ENCODE data around the gene GPRC5C.
A peak's percentile ranks its signal among the peaks of the same experiment; 100 is the strongest.

Gene GPRC5C, protein sequence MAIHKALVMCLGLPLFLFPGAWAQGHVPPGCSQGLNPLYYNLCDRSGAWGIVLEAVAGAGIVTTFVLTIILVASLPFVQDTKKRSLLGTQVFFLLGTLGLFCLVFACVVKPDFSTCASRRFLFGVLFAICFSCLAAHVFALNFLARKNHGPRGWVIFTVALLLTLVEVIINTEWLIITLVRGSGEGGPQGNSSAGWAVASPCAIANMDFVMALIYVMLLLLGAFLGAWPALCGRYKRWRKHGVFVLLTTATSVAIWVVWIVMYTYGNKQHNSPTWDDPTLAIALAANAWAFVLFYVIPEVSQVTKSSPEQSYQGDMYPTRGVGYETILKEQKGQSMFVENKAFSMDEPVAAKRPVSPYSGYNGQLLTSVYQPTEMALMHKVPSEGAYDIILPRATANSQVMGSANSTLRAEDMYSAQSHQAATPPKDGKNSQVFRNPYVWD

GRCh38 chr17:74431568-74432423, at the start of gene GPRC5C:
Gene GPRC5C, plus strand, starts transcription at chr17:74432088. Its CDS starts 7,689 bp downstream, at chr17:74439777.
- DNase-seq (ENCODE audit: low read depth in 2 of 3, low spot score in 2 of 3) = peak in 1 of 3 experiments; percentile 34

GRCh38 chr17:74383141-74383540, 48.7 kb upstream of the GPRC5C start:
- no peak for DNase-seq (ENCODE audit: low read depth in 2 of 3, low spot score in 2 of 3)

DNA sequence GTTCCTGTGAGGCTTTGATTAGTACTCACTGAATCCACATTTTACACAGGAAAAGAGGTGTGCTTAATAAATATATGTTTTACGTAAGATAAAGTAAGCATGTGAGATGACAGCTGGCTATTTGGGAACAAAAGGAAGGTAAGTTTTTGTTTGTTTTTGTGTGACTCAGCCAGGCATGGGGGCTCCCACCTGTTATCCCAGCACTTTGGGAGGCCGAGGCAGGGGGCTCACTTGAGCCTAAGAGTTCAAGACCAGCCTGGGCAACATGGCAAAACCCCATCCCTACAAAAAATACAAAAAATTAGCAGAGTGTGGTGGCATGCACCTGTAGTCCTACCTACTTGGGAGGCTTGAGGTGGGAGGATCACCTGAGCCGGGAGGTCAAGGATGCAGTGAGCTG, 46.7 kb upstream of the GPRC5C start:
- DNase-seq (ENCODE audit: low read depth in 2 of 3, low spot score in 2 of 3) = no peak

DNA sequence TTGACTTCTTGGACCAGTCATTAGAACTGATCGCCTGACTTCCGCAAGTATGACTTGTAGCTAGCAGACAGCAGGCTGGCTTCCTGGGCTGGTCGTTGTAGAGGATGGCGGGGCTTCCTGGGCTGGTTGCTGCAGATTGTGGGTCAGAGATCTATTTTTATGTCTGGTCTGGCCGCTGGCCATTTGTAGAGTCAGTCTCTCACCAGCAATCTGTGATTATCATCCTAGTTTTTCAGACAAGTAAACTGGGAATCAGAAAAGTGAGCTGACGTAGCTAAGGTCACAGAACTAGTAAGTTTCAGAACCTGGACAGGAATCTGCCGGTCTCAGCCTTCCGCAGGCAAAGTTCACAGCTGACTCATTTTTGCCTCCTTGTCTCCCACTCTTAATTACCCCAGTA, 45.5 kb upstream of the GPRC5C start:
- DNase-seq (ENCODE audit: low read depth in 2 of 3, low spot score in 2 of 3) = no peak

GRCh38 chr17:74387365-74388218, 44.3 kb upstream of the GPRC5C start:
- DNase-seq (ENCODE audit: low read depth in 2 of 3, low spot score in 2 of 3) = no peak

- DNase-seq (ENCODE audit: low read depth in 2 of 3, low spot score in 2 of 3) = no peak
Observed at GRCh38 chr17:74389084-74389753, 42.7 kb upstream of the GPRC5C start.

DNA sequence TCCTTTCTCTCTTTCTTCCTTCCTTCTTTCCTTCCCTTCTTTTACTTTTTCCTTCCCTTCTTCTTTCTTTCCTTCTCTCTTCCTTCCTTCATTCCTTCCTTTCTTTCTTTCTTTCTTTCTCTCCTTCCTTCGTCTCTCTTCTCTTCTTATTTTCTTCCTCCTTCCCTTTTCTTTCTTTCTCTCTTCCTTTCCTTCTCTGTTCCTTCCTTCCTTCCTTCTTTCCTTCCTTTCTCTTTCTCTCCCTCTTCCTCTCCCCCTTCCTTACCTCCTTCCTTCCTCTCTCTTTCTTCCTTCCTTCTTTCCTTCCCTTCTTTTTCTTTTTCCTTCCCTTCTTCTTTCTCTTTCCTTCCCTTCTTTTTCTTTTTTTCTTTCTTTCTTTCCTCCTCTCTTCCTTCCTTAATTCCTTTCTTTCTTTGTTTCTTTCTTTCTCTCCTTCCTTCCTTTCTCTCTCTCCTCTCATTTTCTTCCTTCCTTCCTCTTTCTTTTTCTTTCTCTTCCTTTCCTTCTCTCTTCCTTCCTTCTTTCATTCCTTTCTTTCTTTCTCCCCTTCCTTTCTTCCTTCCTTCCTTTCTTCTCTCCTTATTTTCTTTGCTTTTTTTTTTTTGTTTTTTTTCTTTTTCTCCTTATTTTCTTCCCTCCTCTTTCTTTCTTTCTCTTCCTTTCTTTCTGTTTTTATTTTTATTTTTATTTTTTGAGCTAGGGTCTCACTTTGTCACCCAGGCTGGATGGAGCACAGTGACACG, 41.8 kb upstream of the GPRC5C start:
- no peak for DNase-seq (ENCODE audit: low read depth in 2 of 3, low spot score in 2 of 3)

GRCh38 chr17:74390680-74391653, 40.9 kb upstream of the GPRC5C start:
- no peak for DNase-seq (ENCODE audit: low read depth in 2 of 3, low spot score in 2 of 3)

DNA sequence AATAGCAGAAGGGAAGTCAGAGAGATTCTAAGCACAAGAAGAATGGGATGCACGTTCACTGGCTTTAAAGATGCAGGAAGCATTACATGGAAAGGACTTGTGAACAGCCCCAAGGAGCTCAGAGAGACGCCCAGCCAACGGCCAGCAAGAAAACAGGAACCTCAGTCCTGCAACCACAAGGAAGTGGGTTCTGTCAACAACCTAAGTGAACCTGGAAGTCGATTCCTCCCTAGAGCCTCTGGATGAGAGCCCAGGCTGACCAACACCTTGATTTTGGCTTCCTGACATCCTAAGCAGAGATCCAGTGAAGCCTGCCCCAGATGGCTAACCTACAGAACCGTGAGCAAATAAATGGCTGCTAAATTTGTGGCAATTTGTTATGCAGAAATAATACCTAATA, 40.1 kb upstream of the GPRC5C start:
- no peak for DNase-seq (ENCODE audit: low read depth in 2 of 3, low spot score in 2 of 3)

- no peak for DNase-seq (ENCODE audit: low read depth in 2 of 3, low spot score in 2 of 3)
Observed at GRCh38 chr17:74392848-74393247, 39.0 kb upstream of the GPRC5C start.

GRCh38 chr17:74393346-74393942, 38.4 kb upstream of the GPRC5C start:
- no peak for DNase-seq (ENCODE audit: low read depth in 2 of 3, low spot score in 2 of 3)

- DNase-seq (ENCODE audit: low read depth in 2 of 3, low spot score in 2 of 3) = no peak
Observed at GRCh38 chr17:74394275-74394950, 37.5 kb upstream of the GPRC5C start.

DNA sequence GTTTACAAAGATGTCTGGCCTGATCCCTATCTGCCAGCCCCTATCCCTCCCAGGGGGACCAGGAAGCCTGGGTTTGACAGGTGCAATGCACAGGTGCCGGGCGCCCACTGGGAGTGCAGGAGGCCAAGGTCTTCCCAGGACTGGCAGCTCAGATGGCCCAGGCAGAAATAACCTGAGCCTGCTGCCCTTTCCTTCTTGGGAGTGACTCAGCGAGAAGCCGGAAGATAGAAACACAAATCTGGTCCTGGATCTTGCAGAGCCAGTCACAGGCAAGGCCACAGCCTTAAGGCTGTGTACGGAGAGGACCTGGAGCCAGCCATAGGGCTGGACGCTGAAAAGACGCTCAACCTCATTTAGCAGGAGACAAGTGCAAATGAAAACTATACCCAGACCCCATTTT, 36.9 kb upstream of the GPRC5C start:
- no peak for DNase-seq (ENCODE audit: low read depth in 2 of 3, low spot score in 2 of 3)

- DNase-seq (ENCODE audit: low read depth in 2 of 3, low spot score in 2 of 3) = no peak
Observed at GRCh38 chr17:74396567-74396966, 35.3 kb upstream of the GPRC5C start.

- no peak for DNase-seq (ENCODE audit: low read depth in 2 of 3, low spot score in 2 of 3)
Observed at GRCh38 chr17:74402048-74402447, 29.8 kb upstream of the GPRC5C start.

GRCh38 chr17:74403512-74404137, 28.3 kb upstream of the GPRC5C start:
- no peak for DNase-seq (ENCODE audit: low read depth in 2 of 3, low spot score in 2 of 3)

DNA sequence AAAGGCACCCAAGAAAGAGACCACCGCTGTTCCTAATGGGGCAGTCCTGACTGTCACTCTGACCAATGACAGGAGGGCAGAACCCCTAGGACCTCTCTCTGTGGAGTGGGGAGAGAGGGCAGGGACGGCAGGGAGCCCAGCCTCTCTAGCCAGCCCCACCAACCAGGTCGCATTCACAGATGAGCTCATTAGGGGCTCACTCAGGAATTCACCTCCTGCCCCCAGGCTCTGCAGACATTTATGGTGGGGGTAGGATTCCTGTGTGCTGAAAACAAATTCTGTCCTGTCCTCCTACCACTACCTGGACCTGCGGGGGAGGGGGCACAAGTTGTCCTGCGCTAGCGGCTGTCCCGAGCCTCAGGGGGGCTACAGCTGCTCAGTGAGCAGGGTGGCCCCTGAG, 27.7 kb upstream of the GPRC5C start:
- no peak for DNase-seq (ENCODE audit: low read depth in 2 of 3, low spot score in 2 of 3)
